ENCODE measurements around the gene TIGD1.
"Not testable (repeated sequence)": the region's sequence is repeated elsewhere in the genome, so short reads cannot be mapped to it uniquely, and the experiment has no call there.

TIGD1 gene

GRCh38 chr2:232540441-232541041 is 9.8 kb downstream of the TIGD1 start:
- DNase-seq (ENCODE audit: low spot score) (no peak), FAIRE-seq (no peak)

GRCh38 chr2:232539298-232540231 is 10.8 kb downstream of the TIGD1 start, which contains the start of gene CHRNG:
TSS of gene CHRNG (plus strand) at chr2:232539692. CDS start at chr2:232539748, 56 bp downstream.
- no peak for FAIRE-seq

DNA sequence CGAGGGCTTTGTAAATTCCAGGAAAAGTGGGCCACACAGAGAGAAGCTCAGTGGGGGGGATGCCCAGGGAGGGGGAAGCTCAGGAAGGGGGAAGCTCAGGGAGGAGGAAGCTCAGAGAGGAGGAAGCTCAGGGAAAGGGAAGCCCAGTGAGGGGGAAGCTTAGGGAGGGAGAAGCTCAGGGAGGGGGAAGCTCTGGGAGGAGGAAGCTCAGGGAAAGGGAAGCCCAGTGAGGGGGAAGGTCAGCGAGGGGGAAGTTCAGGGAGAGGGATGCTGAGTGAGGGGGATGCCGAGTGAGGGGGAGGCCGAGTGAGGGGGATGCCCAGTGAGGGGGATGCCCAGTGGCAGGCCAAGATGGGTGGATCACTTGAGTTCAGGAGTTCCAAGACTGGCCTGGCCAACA is 11.7 kb downstream of the TIGD1 start:
- DNase-seq (ENCODE audit: low spot score) (no peak), FAIRE-seq (no peak)

More at GRCh38 chr2:232539298-232540231, 10.8 kb downstream of the TIGD1 start, which contains the start of gene CHRNG:
- no peak for DNase-seq (ENCODE audit: low spot score)

- DNase-seq (ENCODE audit: low spot score) (no peak), FAIRE-seq (no peak)
Observed at GRCh38 chr2:232537499-232537898, 12.9 kb downstream of the TIGD1 start.

- no peak for DNase-seq (ENCODE audit: low spot score)
- FAIRE-seq: no peak
Observed at GRCh38 chr2:232537079-232537478, 13.3 kb downstream of the TIGD1 start.

- no peak for FAIRE-seq
- no peak for DNase-seq (ENCODE audit: low spot score)
Observed at GRCh38 chr2:232535761-232536530, 14.4 kb downstream of the TIGD1 start.

DNA sequence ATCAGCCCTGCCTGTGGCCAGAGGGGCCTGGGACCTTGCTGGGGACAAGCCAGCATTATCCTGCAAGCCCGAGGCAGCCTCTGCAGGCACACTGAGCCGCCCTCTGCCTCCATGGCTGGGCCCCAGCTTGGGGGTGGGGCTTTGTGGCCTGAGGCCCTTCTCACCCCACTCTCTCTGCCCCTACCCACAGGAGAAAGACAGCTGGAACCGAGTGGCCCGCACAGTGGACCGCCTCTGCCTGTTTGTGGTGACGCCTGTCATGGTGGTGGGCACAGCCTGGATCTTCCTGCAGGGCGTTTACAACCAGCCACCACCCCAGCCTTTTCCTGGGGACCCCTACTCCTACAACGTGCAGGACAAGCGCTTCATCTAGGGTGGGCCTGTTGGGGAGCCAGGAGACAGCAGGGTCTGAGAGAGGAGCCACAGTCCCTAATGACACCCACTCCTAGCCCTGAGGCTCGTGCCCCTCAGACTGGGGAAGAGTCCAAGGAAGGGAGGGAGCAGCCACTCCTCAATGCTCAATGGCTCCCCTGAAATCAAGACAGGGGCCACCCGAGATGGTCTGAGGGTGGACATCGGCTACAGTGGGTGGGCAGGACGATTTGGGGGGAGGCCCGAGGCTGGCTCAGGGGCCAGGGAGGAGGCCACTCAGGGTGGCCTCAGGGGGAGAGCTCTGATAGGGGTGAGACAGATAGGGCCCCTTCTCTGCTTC is 15.3 kb downstream of the TIGD1 start:
- FAIRE-seq: no peak
- no peak for DNase-seq (ENCODE audit: low spot score)

DNA sequence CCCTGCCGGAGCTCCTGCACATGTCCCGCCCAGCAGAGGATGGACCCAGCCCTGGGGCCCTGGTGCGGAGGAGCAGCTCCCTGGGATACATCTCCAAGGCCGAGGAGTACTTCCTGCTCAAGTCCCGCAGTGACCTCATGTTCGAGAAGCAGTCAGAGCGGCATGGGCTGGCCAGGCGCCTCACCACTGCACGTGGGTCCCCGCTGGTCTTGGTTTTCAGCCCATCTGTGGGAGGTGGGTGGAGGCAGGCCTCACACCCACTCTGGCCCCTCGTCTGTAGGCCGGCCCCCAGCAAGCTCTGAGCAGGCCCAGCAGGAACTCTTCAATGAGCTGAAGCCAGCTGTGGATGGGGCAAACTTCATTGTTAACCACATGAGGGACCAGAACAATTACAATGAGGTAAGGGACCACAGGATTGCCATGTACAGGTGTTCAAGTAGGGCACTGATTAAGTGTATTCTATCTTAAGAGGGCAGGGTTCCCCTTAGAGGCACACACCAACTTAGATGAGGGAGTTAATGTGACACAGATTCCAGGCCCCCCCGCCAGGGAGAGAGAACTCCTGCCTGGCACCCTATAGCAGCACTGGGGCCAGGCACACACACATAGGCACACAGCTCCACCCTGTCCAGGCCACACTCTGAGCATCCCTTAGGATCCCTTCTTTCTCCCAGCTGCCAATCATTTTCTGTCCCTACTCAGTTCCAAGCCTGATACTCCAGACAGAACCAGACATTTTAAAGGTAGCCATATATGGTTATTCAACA is 16.2 kb downstream of the TIGD1 start:
- FAIRE-seq (no peak), DNase-seq (ENCODE audit: low spot score) (no peak)

- not testable (repeated sequence) for DNase-seq (ENCODE audit: low spot score); FAIRE-seq
Observed at GRCh38 chr2:232532821-232533220, 17.5 kb downstream of the TIGD1 start.

DNA sequence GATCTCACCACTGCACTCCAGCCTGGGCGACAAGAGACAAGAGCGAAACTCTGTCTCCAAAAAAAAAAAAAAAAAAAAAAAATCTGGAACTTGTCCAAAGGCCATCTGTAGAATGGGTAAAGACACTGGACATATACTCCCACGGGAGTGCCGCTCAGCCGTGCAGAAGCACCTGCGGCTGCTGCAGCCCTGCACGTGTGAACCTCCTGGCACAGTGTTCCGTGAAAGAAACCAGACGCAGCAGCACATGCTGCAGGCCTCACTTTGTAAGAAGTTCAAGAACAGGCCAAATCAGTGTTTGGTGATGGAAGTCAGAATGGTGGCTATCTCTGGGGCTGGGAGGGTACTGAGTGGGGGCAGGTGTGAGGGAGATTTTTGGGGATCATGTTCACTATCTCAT is 17.9 kb downstream of the TIGD1 start:
- no peak for DNase-seq (ENCODE audit: low spot score)
- FAIRE-seq: no peak

DNA sequence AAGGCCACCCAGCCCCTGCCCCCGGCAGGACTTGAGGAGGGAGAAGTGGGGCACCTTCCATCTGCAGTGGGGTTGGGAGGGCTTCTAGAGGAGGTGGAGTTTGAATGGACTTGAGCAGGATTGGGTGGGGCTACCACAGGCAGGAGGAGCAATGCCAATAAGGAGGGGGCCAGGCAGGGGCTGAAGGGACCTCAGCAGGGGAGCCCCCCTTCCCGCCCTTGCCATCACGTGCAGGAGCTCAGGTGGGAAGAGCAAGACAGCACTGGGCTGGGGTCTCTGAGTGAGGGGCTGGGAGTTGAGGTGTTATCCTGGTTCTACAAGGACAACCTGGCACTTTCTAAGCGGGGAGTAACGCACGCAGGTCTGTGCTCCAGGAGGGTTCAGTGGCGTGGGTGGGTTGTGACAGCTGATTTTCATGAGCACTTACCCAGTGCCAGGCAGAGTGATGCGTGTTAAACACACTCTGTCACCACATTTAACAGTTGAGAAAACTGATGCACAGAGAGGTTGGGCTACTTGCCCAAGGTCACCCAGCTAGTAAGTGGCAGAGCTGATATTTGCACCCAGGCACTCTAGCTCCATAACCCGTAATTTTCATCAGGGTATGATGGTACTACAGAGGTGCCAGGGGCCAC is 19.6 kb downstream of the TIGD1 start:
- DNase-seq (ENCODE audit: low spot score): no peak
- FAIRE-seq: no peak

DNA sequence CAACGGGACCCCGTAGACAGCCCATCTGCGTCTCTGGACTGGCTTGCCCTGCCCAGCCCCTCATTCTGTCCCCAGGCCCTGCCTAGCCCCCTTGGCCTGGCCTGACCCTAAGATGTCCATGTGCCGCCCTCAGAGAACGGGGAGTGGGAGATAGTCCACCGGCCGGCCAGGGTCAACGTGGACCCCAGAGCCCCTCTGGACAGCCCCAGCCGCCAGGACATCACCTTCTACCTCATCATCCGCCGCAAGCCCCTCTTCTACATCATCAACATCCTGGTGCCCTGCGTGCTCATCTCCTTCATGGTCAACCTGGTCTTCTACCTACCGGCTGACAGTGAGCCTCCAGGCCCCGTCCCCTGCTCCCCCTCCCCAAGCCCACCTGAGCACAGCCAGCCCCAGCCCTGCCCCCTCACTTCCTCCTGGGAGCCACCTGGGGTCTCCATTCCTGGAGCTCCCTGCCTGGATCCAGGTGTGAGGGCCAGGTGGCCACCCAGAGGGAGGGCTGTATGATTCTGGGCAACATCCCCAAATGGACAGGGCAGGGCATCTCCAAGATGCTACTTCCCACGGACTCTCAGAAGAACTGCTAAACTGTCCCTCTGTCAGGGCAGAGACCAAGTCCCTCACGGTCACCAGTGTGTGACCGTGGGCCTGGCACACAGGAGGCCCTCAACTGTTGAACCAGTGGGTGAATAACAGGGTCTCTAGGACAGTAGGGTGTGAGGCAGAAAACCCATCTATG is 20.4 kb downstream of the TIGD1 start:
- FAIRE-seq (no peak), DNase-seq (ENCODE audit: low spot score) (no peak)

- DNase-seq (ENCODE audit: low spot score): peak; percentile 30
- no peak for FAIRE-seq
Observed at GRCh38 chr2:232528746-232529460, 21.5 kb downstream of the TIGD1 start.

GRCh38 chr2:232527905-232528470 is 22.4 kb downstream of the TIGD1 start:
- DNase-seq (ENCODE audit: low spot score) (no peak), FAIRE-seq (no peak)

- DNase-seq (ENCODE audit: low spot score) (no peak), FAIRE-seq (no peak)
Observed at GRCh38 chr2:232526372-232526941, 23.9 kb downstream of the TIGD1 start.

GRCh38 chr2:232525791-232526371 is 24.5 kb downstream of the TIGD1 start, which contains the start of gene CHRND:
TSS of gene CHRND (plus strand) at chr2:232526160. CDS start at chr2:232526216, 56 bp downstream.
- DNase-seq (ENCODE audit: low spot score): no peak
- FAIRE-seq: no peak

DNA sequence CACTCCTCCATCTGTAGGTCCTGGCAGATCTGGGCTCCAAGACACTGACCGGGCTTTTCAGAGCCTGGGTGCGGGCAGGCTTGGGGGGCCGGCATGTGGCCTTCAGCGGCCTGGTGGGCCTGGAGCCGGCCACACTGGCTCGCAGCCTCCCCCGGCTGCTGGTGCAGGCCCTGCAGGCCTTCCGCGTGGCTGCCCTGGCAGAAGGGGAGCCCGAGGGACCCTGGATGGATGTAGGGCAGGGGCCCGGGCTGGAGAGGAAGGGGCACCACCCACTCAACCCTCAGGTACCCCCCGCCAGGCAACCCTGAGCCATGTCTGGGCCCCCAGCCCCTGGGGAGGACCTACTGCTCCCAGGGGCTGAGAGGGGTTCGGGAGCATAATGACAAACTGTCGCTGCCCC is 25.2 kb downstream of the TIGD1 start:
- DNase-seq (ENCODE audit: low spot score): no peak
- FAIRE-seq: no peak
